ENCODE measurements around the gene RHCG.

DNA sequence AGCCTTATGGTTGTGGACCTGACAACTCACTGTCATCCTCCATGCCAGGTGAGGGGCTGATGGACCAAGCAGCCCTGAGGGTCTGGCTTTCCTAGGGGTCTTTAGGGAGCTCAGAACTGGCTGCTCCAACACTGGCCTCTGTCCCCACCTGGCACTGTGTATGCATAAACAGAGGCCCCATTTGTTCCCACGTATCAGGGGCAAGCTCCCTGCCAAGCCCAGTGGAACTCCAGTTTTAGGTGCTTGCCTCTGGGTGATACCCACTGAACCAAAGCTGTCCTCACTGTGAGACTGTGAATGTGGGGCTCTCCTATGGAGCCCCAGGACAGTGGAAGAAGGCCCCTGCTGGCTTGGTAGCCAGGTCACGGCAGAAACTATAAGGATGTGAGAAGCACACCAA, 26.7 kb upstream of the RHCG start:
- TF ChIP-seq CTCF (IDR thresholded peaks at IDR 0.05) (no peak), REST (IDR thresholded peaks at IDR 0.05; ENCODE audit: low read depth, low read length) (no peak), FOXM1 (IDR thresholded peaks at IDR 0.05; ENCODE audit: low read depth) (no peak), YY1 (IDR thresholded peaks at IDR 0.05; ENCODE audit: low read depth) (no peak), ZBTB33 (IDR thresholded peaks at IDR 0.05; ENCODE audit: borderline replicate concordance, low read depth) (no peak), SMC3 (IDR thresholded peaks at IDR 0.05; ENCODE audit: low read depth, low read length) (no peak), RAD21 (IDR thresholded peaks at IDR 0.05; ENCODE audit: low read length) (no peak)
- TF ChIP-seq, protein P1, sequence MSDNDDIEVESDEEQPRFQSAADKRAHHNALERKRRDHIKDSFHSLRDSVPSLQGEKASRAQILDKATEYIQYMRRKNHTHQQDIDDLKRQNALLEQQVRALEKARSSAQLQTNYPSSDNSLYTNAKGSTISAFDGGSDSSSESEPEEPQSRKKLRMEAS (IDR thresholded peaks at IDR 0.05; ENCODE audit: low read depth), result no peak

All from SK-N-SH (cell line).